ENCODE data around the gene RMND5A. TPM values are rescaled to one million over a fixed set of nuclear protein-coding genes. Genes with fewer than 3 reads are reported as not detected.

The RMND5A gene
- total RNA-seq, 1 donor from 2014 or later = 53.7 TPM

DNA sequence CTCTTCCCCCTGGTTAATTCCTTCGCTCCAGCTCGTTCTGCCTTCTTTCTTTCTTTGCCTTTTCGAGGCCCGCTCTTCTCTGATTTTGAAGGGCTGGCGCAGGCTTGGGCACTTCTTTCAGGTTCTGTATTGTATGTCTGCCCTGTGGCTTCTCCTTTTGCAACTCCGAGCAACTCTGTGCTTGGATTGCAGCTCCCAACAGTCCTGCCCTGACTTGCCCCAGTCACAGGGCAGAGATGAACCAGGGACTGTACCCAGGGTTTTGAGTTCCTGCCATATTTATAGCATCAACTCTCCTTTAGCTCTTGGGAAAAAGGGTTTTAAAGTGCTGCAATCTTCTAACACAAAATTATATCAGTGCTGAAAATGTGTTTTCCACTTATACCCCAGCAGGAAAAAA lies 101.8 kb downstream of the RMND5A start:
- Histone ChIP-seq H3K27me3 (ENCODE audit: control insufficient read depth, insufficient read depth, low read length) (no peaks in the 10 kb centered on the region), H3K4me3 (ENCODE audit: low read depth, low read length) (no peak overlapping the region), H3K36me3 (ENCODE audit: control insufficient read depth, insufficient read depth, low read length) (no peaks in the 10 kb centered on the region)
- no peak for FAIRE-seq
- TF ChIP-seq, protein P1, sequence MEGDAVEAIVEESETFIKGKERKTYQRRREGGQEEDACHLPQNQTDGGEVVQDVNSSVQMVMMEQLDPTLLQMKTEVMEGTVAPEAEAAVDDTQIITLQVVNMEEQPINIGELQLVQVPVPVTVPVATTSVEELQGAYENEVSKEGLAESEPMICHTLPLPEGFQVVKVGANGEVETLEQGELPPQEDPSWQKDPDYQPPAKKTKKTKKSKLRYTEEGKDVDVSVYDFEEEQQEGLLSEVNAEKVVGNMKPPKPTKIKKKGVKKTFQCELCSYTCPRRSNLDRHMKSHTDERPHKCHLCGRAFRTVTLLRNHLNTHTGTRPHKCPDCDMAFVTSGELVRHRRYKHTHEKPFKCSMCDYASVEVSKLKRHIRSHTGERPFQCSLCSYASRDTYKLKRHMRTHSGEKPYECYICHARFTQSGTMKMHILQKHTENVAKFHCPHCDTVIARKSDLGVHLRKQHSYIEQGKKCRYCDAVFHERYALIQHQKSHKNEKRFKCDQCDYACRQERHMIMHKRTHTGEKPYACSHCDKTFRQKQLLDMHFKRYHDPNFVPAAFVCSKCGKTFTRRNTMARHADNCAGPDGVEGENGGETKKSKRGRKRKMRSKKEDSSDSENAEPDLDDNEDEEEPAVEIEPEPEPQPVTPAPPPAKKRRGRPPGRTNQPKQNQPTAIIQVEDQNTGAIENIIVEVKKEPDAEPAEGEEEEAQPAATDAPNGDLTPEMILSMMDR (IDR thresholded peaks at IDR 0.05; ENCODE audit: insufficient read depth, low read length, severe bottlenecking) = no peak
- peak; percentile 35 for DNase-seq (ENCODE audit: low read depth)

- H3K27me3 ChIP-seq (ENCODE audit: control insufficient read depth, insufficient read depth, low read length) = no peaks in the 10 kb centered on the region
- DNase-seq (ENCODE audit: low read depth) = no peak
- no peak for FAIRE-seq
- TF ChIP-seq, protein P1 (IDR thresholded peaks at IDR 0.05; ENCODE audit: insufficient read depth, low read length, severe bottlenecking) = no peak
- no peak overlapping the region for H3K4me3 ChIP-seq (ENCODE audit: low read depth, low read length)
- H3K36me3 ChIP-seq (ENCODE audit: control insufficient read depth, insufficient read depth, low read length) = no peaks in the 10 kb centered on the region
Observed at GRCh38 chr2:86822668-86823345, 102.7 kb downstream of the RMND5A start.

DNA sequence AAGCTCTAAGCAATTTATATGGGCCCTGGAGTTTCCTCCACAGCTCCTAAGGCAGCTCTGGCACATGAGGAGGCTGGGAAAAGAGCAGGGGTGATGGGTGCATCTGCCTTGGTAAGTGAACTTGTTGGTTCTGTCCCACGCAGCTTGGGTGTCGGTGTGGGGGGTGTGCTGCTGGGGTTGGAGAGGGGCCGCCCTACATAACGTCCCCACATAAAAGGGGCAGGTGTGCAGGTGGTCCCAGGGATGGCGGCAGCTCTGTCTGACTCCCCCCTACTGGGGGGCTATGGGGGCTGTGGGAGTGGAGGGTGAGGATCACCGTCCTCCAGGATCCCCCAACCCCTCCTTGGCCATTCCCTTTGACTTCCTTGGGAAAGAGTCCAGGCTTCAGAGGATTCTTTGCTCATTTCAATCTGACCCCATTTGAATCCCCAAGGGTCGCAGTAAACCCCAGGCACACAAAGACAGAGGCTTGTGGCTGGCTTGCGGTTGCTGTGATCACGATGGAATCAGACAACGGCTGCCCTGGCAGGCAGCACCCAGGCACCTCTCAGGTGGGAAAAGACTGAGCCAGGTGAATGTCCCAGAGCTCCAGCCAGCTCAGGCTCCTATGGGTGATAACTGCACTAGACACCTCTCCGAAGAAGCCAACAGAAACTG lies 105.1 kb downstream of the RMND5A start:
- Histone ChIP-seq H3K36me3 (ENCODE audit: control insufficient read depth, insufficient read depth, low read length) (no peaks in the 10 kb centered on the region), H3K27me3 (ENCODE audit: control insufficient read depth, insufficient read depth, low read length) (no peaks in the 10 kb centered on the region), H3K4me3 (ENCODE audit: low read depth, low read length) (no peak overlapping the region)
- FAIRE-seq = no peak
- no peak for DNase-seq (ENCODE audit: low read depth)
- TF ChIP-seq, protein P1 (IDR thresholded peaks at IDR 0.05; ENCODE audit: insufficient read depth, low read length, severe bottlenecking) = no peak

DNA sequence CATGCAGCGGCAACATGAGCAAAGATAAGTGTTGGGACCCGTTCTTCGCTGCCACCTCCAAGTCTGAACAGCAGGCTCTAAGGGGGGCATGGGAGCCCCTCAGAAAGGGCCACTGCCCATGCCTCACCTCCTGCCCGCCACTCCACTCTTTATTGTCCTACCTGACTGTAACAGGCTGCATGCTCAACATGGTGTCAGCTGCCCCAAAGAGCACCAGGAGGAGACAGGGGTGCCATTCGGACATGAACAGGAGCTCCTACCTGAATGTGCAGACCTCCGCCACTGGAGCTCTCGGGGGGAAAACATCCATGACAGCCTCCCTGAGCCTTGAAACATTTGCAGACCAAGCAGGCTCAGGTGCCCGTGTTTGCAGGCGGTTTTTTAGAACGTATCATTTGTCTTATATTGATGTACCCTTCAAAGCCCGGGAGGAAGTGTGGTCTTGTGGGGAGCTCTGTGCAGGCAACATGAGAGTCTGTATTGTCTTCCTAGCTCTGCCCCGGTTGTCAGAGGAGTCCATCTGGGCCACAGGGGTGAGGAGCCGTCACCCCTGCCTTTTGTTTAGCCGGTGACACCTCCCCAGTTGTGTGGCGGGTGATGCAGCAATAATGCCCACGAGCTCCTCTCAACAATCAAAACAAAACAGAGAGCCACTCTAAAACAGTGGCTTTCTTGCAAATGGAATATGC lies 105.7 kb downstream of the RMND5A start:
- Histone ChIP-seq H3K4me3 (ENCODE audit: low read depth, low read length) (no peak overlapping the region), H3K36me3 (ENCODE audit: control insufficient read depth, insufficient read depth, low read length) (no peaks in the 10 kb centered on the region), H3K27me3 (ENCODE audit: control insufficient read depth, insufficient read depth, low read length) (no peaks in the 10 kb centered on the region)
- FAIRE-seq = no peak
- TF ChIP-seq, protein P1 (IDR thresholded peaks at IDR 0.05; ENCODE audit: insufficient read depth, low read length, severe bottlenecking) = no peak
- no peak for DNase-seq (ENCODE audit: low read depth)

DNA sequence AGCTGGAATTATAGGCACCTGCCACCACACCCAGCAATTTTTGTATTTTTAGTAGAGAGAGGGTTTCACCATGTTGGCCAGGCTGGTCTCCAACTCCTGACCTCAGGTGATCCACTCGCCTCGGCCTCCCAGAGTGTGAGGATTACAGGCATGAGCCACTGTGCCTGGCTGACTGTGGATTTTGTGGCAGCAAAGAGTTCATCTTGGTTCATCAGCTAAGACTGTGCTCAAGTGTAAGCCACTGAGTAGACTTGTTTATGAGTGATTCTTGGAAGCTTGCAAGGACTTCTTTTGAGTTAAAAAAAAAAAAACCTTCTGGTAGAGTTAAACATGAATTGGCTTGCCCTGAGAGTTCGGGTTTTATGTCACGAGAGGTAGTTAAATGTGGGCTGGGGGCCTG lies 106.9 kb downstream of the RMND5A start:
- Histone ChIP-seq H3K4me3 (ENCODE audit: low read depth, low read length) (no peak overlapping the region), H3K27me3 (ENCODE audit: control insufficient read depth, insufficient read depth, low read length) (no peaks in the 10 kb centered on the region), H3K36me3 (ENCODE audit: control insufficient read depth, insufficient read depth, low read length) (no peaks in the 10 kb centered on the region)
- TF ChIP-seq, protein P1 (IDR thresholded peaks at IDR 0.05; ENCODE audit: insufficient read depth, low read length, severe bottlenecking) = no peak
- no peak for DNase-seq (ENCODE audit: low read depth)
- FAIRE-seq = no peak

Other genes starting within 250 kb of the RMND5A start
- 60.6 and 87.6 TPM in 2 replicates for gene CHMP3, start 156.8 kb upstream of the RMND5A start, total RNA-seq
- gene RNF103, start 96.4 kb upstream of the RMND5A start, total RNA-seq = 17.7 and 18.2 TPM in 2 replicates
- gene CD8A, start 70.6 kb downstream of the RMND5A start, total RNA-seq = under 0.01 TPM in 2 replicates
- gene CD8B, start 141.6 kb downstream of the RMND5A start, total RNA-seq = not detected in 2 replicates
- 0.79 and 2.9 TPM in 2 replicates for gene RGPD1, start 221.8 kb downstream of the RMND5A start, total RNA-seq